NCI-H460 (cell line): ENCODE measurements around the gene HERPUD1. TPM values are rescaled to one million over a fixed set of nuclear protein-coding genes. Genes with fewer than 3 reads are reported as not detected.
A peak's percentile ranks its signal among the peaks of the same experiment; 100 is the strongest.
"Not testable (repeated sequence)": the region's sequence is repeated elsewhere in the genome, so short reads cannot be mapped to it uniquely, and the experiment has no call there.

Source experiments
- DNase-seq: peaks from one replicate; pipeline ENCODE4 v3.0.0-alpha.2; 2016; ENCODE audit warnings: low read depth; ENCODE audit errors: extremely low read depth
- polyA plus RNA-seq: library from polyadenylated mRNA; depleted of rRNA; stranded (reverse); fragments of >200 nt; gene quantifications from 2 replicates; pipeline ENCODE4 v1.2.3, GENCODE V29; 2014; cell fraction: nucleus; rRNA removed
- total RNA-seq: library from RNA; depleted of rRNA; stranded (reverse); fragments of >200 nt; shearing (Covaris generic); gene quantifications from 2 replicates; pipeline ENCODE4 v1.2.3, GENCODE V29; 2014; rRNA removed

The HERPUD1 gene, protein sequence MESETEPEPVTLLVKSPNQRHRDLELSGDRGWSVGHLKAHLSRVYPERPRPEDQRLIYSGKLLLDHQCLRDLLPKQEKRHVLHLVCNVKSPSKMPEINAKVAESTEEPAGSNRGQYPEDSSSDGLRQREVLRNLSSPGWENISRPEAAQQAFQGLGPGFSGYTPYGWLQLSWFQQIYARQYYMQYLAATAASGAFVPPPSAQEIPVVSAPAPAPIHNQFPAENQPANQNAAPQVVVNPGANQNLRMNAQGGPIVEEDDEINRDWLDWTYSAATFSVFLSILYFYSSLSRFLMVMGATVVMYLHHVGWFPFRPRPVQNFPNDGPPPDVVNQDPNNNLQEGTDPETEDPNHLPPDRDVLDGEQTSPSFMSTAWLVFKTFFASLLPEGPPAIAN
- total RNA-seq = 184 and 222 TPM in 2 replicates
- polyA plus RNA-seq = 135 and 172 TPM in 2 replicates

DNA sequence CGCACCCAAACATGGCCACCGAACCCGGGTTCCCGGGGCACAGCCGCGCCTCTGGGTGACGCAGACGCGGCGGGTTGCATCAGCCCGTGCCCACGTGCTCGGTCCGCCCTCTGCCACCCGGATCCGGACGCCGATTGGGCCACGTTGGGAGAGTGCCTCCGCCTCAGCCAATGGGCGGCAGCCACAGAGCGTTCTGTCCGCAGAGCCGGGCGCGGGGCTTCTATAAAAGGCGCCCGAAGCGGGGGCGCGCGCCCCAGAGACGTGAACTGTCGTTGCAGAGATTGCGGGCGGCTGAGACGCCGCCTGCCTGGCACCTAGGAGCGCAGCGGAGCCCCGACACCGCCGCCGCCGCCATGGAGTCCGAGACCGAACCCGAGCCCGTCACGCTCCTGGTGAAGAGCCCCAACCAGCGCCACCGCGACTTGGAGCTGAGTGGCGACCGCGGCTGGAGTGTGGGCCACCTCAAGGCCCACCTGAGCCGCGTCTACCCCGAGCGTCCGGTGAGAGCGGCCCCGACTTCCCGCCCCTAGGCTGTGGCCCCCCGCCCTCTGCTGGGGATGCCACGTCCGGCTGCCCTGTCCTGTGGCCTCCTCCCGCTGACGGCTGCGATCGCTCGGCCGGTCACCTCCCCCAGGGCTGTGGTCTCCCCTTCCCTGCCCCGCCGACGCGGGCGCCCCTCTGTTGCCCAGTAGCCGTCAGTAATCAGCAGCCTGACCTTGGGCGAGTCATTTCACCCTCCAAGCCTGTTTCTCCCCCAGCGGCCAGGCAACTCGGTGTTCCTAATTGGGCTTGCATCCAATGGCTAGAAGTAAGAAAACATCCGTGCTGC lies at the start of gene HERPUD1:
TSS of gene HERPUD1 (plus strand) at position 251 of the 829 bp plus-strand sequence. CDS start at position 354, 103 bp downstream.
- DNase-seq = peak; percentile 100

DNA sequence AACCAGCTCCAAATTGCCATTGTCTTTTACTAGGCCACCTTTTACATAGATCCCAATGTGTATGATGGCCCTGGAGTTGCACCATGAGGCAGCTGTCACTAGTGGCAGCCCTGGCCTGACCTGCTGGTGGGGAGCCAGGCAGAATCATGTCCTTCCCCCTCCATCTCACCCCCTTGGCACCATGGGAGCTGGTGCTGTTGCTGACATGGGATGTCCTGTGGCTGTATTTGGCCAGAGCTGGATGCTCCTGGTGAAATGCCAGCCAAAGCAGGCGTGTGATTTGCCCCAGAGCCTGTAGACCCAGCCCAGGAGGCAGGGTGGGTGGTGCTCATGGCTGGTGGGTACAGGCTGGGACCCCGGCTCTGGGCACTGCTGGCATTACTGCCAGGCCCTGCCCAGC lies 48.4 kb upstream of the HERPUD1 start:
- no peak for DNase-seq

DNA sequence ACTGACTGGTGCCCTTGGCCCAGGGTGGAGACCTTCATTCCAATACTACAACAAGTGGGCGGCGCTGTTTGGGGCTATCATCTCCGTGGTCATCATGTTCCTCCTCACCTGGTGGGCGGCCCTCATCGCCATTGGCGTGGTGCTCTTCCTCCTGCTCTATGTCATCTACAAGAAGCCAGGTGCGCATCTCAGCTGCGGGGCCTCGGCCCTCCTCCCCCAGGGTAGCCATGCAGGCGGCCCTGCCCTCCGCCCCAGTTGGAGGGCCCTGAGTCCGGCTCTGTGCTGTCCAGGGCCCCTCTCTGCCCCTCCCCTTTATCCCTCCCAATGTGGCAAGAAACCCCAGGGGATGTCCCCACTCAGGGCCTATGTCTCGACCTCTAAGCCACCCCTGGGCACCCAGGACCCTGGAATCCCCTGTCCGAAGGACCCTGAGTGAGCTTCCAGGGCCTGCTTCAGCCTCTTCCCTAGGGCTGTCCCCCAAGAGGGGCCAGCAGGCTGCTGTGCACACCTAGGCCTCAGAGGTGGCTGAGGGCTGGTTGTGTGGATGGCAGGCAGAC lies 47.8 kb upstream of the HERPUD1 start:
- no peak for DNase-seq

DNA sequence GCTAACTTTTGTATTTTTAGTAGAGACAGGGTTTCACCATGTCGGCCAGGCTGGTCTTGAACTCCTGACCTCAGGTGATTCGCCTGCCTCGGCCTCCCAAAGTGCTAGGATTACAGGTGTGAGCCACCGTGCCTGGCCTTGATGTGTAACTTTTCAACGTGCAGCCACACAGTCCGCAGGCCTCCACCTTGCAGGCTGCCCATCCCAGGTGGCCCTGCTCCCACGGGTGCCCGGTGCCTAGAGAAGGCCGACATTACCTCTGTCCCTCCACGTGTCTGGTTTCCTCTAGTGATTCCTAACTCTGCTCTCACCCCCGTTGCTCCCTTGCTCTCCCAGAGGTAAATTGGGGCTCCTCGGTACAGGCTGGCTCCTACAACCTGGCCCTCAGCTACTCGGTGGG lies 47.0 kb upstream of the HERPUD1 start:
- not testable (repeated sequence) for DNase-seq

DNA sequence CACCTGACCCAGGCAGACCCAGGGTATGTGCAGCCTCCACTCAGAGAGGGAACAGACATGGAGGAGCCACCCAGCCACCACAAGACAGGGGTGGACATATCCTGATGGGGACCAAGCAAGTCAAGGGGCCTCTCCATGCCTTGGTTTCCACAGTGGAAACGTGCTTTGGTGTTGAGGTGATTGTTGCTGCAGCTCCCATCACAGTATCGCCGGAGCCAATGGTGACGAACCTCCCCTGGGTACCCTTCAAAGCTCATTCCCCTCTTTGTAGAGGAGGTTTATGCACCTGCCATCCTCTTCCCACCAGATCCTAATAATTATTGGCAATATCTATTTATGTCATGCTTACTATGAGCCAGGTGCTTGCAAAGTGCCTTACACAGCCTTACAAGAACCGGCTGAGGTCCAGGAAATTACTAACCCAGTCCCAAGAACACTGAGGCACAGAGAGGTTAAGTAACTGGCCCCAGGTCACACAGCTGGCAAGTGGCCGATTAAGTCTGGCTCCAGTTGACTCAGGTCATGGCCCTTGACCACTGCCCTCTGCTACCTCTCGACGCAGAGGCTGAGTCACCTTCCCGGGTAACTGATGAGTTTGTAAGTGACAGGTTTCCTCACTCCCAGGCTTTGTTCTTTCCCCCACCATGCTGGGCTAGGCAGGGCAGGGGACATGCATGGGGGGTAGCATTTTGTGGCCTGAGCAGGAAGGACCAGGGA lies 46.3 kb upstream of the HERPUD1 start:
- DNase-seq = no peak

DNA sequence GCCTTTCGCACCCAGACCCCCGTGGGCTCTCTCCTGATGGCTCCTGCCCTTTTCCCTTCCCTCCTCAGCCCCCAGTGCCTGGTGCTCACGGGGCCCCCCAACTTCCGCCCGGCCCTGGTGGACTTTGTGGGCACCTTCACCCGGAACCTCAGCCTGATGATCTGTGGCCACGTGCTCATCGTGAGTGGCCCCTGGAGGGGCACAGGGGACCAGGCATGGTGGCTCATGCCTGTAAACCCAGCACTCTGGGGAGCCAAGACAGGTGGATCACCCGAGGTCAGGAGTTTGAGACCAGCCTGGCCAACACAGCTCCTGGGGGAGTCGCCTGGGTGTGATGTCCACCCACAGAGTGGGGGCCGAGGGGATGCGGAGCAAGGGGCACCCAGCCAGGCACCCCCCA lies 45.6 kb upstream of the HERPUD1 start:
- no peak for DNase-seq

DNA sequence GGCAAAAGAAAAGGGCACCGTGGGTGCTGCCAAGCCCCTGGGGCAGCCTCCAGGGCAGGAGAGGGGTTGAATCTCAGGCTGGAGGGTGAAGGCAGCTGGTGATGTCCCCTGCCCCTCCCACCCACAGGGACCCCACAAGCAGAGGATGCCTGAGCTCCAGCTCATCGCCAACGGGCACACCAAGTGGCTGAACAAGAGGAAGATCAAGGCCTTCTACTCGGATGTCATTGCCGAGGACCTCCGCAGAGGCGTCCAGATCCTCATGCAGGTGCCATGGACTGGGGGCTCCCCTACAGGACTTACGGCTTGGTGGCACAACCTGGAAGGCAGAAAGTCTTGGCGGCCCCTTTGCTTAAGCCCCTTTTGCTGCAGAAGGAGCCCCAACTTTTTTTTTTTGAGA lies 45.1 kb upstream of the HERPUD1 start:
- no peak for DNase-seq

DNA sequence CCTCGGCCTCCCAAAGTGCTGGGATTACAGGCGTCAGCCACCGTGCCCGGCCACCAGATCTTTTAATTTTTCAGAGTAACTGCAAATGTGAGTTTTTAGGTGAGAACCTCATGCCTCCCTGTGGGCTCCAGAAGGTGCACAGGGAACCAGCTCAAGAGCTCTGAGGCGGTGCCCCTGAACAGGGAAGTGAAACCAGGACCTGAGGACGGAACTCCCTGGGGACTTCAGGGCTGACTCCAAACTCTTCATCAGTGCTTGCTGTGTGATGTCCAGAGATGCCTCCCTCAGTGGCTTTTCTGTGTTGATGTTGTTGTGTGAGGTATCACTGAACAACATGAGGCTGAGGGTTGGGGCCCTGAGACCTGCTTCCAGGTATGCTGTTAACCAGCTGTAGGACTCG lies 43.1 kb upstream of the HERPUD1 start:
- DNase-seq = no peak

DNA sequence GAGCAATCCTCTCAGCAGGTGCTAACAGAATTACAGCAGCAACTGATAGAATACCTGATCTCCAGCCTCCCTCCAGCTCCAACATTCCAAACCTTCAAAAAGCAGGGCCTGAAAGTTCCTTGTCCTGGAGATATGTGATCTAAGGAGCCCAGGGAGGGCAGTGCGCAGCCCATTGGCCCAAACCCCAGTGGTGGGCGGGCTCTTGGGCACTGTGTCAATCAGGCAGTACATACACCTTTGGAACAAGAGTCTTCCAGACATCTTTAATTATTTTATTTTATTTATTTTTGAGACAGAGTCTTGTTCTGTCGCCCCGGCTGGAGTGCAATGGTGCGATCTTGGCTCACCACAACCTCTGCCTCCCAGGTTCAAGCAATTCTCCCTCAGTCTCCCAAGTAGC lies 42.7 kb upstream of the HERPUD1 start:
- DNase-seq = no peak

DNA sequence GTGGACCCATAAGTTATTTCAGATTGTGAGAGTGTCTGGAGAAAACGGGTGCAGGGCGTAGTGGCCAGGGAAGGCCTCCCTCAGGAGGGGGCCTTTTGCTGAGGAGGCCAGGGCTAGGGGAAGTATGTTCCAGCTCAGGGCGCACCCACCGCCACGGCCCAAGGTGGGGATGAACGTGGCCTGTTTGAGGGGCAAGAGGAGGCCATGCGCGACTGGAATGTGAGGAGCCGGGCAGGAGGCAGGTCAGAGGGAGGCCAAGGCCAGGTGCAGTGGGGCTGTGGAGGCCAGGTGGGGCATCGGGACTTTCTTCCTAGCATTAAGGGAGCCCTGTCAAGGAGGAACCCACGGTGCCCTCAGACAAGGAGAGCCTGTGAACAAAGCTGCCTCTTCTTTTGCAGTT lies 40.3 kb upstream of the HERPUD1 start:
- DNase-seq = no peak

DNA sequence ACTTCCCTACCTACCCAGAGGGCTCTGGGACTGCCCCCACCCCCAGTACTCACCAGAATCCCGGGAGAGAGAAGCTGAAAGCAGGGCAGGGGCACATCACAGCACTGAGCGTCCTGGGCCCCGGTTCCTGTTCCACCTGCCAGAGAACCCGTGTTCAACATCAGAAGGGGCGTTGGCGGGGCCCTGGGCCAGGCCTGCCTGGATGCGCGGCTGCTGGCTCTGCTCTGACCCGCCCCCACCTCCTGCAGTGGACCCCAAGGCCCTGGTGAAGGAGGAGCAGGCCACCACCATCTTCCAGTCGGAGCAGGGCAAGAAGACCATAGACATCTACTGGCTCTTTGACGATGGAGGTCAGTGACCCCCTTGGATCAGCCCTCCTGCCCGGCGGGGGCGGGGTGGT lies 39.2 kb upstream of the HERPUD1 start:
- no peak for DNase-seq

DNA sequence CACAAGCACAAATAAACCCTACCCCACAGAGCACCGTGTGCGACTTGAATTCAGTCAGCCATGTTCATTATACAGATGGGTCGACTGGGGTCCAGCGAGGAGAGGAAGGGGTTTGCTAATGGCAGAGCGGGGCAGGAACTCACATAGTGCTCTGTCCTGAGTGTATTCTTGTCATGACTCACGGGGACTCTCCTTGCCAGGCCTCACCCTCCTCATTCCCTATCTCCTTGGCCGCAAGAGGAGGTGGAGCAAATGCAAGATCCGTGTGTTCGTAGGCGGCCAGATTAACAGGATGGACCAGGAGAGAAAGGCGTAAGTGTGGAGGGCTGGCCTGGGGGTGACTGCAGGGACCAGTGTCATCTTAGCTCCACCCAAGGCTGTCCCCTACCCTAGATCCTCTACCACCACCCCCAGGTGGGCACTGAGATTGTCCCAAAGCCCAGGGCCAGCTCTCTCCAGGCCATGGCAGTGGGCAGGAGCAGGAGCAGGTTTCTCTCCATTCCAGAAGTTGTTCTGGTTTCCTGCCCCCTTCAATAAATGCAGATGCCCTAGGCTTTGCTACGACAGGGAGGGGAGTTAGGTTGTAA lies 37.5 kb upstream of the HERPUD1 start:
- no peak for DNase-seq

DNA sequence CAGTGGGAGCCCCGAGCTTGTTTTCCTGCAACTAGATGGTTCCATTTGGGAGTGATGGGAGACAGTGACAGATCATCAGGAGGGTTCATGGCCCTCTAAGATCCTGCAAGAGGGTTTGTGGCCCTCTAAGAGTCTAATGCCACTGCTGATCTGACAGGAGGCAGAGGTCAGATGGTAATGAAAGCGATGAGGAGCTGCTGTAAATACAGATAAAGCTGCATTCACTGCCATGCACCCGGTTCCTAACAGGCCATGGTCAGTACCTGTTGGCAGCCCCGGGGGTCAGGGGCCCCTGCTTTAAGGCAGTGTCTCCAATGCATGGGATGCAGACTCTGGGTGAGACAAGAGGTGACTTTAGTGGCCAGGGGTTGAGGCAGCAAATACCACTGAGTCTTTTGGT lies 36.1 kb upstream of the HERPUD1 start:
- no peak for DNase-seq

DNA sequence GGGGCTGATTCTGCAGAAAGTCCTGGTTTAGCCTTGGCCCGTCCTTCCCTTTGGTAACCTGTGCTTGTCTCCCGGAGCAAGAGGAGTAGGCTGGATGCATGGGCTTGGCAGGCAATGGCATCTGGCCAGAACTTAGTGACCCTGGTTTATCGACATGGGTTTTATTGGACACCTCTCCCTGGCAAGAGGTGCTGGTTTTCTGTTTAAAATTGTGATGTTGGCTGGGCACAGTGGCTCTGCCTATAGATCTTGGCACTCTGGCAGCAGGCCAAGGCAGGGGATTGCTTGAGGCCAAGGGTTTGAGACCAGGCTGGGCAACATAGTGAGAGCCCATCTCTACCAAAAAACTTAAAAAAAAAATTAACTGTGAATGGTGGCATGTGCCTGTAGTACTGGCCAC lies 35.7 kb upstream of the HERPUD1 start:
- no peak for DNase-seq

DNA sequence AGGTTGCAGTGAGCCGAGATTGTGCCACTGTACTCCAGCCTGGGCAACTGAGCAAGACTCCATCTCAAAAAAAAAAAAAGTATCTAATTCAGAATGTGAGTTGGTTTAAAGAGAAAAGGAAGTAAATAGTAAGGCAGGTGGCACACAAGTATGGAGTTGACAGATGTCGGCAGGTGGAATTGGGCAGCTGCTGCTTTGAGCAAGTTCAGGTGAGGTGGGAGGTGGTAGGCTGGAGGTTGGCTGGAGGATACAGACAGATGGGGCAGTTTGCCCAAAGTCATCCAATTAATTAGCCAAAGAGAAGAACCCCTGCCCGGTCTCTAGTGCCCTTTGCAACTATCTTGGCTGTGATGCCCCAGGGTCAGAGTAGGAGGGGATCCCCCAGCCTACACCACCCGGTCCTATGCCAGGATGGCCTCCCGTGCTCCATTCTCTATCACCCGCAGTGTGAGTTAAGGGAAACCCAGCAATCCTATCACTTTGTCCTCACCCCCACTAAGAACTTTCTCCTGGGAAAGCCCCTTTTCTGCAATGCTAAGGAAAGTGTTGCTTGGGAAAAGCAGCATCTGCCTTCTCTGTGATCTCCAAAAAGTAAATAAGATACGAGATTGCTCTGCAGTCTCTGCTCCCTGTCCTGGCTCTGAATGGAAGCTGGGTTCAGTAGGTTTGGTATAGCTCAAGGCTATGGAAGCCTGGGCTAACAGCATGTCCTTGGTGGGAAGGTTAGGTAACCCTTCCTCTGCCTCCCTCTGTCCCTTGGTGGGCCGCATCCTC lies 34.7 kb upstream of the HERPUD1 start:
- no peak for DNase-seq

DNA sequence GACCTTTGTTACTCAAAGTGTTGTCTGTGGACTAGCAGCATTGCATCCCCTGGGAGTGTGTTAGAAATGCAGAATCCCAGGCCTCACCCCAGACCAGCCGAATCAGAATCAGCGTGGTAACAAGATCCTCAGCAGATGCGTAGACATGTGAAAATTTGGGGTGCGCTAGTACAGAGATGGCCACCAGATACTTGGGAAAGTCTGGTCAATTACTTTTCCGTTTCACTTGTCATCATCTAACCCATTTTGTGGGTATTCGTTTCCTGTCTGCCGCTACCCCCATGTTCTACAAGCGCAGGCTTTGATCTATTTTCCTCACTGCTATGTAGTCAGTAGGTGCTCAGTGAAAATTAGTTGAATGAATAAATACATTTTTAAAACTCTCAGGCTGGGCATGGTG lies 33.1 kb upstream of the HERPUD1 start:
- DNase-seq = no peak

DNA sequence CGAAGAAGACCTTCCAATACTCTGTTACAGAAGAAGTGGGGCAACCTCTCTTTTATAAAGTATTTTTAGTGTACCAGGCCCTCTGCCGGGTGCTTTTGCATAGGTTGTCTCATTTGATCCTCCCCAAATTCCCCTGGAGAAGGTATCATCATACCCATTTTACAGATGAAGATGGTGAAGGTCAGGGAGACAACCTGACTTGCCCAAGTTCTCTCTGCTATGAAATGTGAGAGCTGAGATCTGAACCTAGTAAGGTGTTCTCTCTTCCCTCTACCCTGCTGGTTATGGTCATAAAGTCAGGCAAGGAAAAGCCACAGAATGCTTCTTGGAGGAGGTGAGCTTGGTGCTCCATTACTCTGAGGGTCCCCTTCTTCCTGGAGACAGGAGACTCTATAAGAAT lies 28.1 kb upstream of the HERPUD1 start:
- no peak for DNase-seq

DNA sequence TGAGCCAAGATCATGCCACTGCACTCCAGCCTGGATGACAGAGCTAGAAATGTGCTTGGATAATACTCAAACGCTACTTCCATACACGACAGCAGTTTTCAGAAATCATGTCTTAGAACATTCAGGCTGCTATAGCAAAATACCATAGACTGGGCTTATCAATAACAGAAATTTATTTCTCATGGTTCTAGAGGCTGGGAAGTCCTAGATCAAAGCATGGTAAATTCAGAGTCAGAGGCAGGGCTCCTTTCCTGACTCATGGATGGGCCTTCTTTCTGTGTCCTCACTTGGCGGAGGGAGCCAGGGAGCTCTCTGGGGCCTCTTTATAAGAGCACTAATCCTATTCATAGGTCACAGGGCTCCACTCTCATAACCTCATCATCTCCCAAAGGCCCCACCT lies 24.5 kb upstream of the HERPUD1 start:
- no peak for DNase-seq

DNA sequence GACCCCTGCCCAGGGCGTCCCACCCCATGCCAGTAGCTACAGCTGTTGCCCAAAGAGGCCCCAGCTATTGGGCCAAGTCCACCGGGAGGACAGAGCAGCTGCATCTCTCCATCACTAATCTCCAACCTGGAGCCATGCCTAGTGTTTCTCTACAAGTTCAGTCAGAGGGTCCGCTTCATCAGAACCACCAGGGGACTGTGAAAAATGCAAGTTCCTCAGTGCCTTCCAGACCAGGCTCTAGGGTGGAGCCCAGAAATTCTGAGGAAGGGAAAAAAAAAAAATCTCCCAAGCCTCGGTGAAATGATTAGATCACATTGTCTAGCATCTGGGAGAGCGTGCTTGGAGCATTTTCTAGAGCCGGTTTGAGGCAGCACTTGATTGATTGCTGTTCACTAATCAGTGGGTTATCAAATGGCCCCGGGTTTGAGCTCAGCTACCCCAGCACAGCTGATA lies 22.4 kb upstream of the HERPUD1 start:
- no peak for DNase-seq

DNA sequence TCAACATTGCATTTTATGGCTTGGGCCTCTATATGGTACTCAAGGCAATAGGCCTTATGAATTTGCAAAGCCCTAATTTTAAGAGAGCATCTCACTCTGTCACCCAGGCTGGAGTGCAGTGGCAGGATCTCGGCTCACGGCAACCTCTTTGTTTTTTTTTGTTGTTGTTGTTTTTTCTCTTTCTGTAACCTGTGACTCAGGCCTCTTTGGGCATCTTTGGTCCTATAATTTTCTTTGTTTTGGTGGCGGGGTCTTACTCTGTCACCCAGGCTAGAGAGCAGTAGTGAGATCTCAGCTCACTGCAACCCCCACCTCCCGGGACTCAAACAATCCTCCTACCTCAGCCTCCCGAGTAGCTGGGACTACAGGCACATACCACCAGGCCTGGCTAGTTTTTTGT lies 21.8 kb upstream of the HERPUD1 start:
- no peak for DNase-seq
